ENCODE data around the gene VSIG10. TPM values are rescaled to one million over a fixed set of nuclear protein-coding genes. Genes with fewer than 3 reads are reported as not detected.

VSIG10 gene
- total and polyA plus RNA-seq, 2 of the 13 experiments (the other 11 are each of a cell fraction or from before 2014, with no cell fraction given): 25.6 to 42.5 TPM

DNA sequence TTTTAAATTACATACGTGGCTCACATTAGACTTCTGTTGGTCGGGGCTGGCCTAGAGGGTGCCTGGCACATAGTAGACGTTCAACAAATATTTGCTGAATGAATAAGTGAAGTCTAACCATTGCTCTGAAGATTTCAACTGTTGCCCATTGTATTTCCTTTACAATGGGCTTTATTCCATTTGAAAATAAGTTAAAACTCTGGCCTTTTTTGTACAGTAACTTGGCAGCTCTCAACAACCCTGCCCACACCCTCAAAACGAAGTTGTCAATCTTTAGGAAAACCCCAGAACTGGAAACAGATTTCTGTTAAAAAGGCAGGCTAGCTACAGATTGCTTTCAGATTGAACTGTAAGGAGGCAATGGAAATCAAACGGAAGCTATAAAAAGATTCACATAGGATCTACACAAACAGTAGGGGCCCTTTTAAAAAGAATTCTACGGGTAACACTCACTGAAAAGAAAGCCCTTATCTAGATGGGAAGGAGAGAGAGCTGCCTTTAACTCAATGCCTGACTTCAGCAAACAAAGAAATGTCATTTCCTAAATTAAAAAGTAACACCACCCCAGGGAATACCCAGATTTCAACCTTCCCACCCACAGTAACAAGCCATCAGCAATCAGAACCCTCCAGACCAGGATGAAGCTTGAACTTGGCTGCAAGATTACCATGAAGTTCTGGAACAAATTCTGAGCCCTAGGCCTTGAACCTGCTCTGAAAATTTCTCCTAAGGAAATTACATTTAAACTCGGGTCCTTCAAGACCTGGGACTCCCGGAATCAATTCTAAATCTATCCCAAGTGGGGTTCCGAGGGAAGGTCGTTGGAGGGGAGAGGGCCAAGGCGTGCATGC, 44.2 kb downstream of the VSIG10 start (continued):
- TF ChIP-seq RBFOX2 (IDR thresholded peaks at IDR 0.05; ENCODE audit: low read depth, low read length): 0 out of 2 replicates have a peak, but pooled peaks have one; percentile 28
- TF ChIP-seq ZNF205 (CRISPR knock-in tag; IDR thresholded peaks at IDR 0.05): peak; percentile 86
- TF ChIP-seq FOSL2 (CRISPR knock-in tag; IDR thresholded peaks at IDR 0.05): peak; percentile 56

DNA sequence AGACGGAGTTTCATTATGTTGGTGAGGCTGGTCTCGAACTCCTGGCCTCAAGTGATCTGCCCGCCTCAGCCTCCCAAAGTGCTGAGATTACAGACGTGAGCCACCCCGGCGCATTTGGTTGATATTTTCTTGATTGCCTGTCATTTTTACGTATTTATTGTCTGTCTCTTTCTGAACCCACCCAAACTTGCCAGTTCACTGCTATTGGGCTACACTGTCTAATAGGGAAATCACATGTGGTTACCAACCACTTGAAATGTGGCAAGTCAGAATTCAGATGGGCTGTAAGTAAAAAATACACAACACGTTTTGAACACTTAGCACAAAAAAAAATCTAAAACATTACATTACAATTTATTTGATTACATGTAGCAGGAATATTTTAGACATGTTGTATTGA, 44.9 kb downstream of the VSIG10 start:
- FAIRE-seq (no peak), ATAC-seq (no peak), DNase-seq (ENCODE audit: low spot score) (no peak)
- Histone ChIP-seq H3K4me1 (ENCODE audit: insufficient read depth, low read length) (peaks cover 71% of the 10 kb centered on the region), H3K27me3 (ENCODE audit: control insufficient read depth in 1 of 2, insufficient read depth in 2 of 2, low read length in 2 of 2) (no peaks in the 10 kb centered on the region; a peak in 1 of 5 replicates), H4K20me1 (ENCODE audit: insufficient read depth, low read length) (no peaks in the 10 kb centered on the region), H3K9me3 (ENCODE audit: low read length) (no peaks in the 10 kb centered on the region), H3K27ac (ENCODE audit: extremely low read length, insufficient read depth, low read length) (no peak overlapping the region), H2AFZ (ENCODE audit: low read length) (no peak overlapping the region), H3K9ac (ENCODE audit: insufficient read depth, low read depth, low read length) (no peak overlapping the region), H3K4me2 (ENCODE audit: low read depth, low read length) (no peak overlapping the region), H3K4me3 (replicated peaks in 1 of 3; ENCODE audit: insufficient read depth in 1 of 3, low read depth in 2 of 3, low read length in 3 of 3) (no peak overlapping the region), H3K36me3 (replicated peaks in 1 of 2; ENCODE audit: control insufficient read depth in 1 of 2, insufficient read depth in 2 of 2, low read length in 2 of 2) (no peaks in the 10 kb centered on the region), H3K79me2 (ENCODE audit: insufficient read depth, low read length) (peaks cover 18% of the 10 kb centered on the region)
- ChIA-PET POLR2A (no interaction called here), CTCF (ENCODE audit: low intra/inter-chr PET ratio, low total read pairs) (no interaction called here)
- 95% methylated on average over 8 of the region's 8 CpGs for WGBS (ENCODE audit: low lambda C conversion rate)
- intact Hi-C loops (cut with micrococcal nuclease; ENCODE audit: unreplicated experiment): no loop called here
- no TSS peak for BruUV-seq (replicated peaks)
- in situ Hi-C loops (cut with HindIII; ENCODE audit: extremely low pct_ligation_motif_present, low pct_unique_long_range_greater_than_20kb): no loop called here
- TF ChIP-seq KDM1A (CRISPR knock-in tag; IDR thresholded peaks at IDR 0.05): no peak
- TF ChIP-seq POLR2G (IDR thresholded peaks at IDR 0.05; ENCODE audit: low read depth, low read length): no peak
- no peak for TF ChIP-seq ZNF317 (CRISPR knock-in tag; IDR thresholded peaks at IDR 0.05)
- no peak for TF ChIP-seq XBP1 (CRISPR knock-in tag; IDR thresholded peaks at IDR 0.05)
- no peak for TF ChIP-seq RCOR2 (CRISPR knock-in tag; IDR thresholded peaks at IDR 0.05)
- TF ChIP-seq GTF3A (CRISPR knock-in tag; conservative IDR thresholded peaks at IDR 0.05): no peak
- TF ChIP-seq MBD4 (IDR thresholded peaks at IDR 0.05; ENCODE audit: borderline replicate concordance, low read length): no peak
- TF ChIP-seq ZNF446 (CRISPR knock-in tag; IDR thresholded peaks at IDR 0.05): no peak
- no peak for TF ChIP-seq ZNF577 (CRISPR knock-in tag; IDR thresholded peaks at IDR 0.05; ENCODE audit: borderline replicate concordance, low read depth)
- TF ChIP-seq, protein P1, sequence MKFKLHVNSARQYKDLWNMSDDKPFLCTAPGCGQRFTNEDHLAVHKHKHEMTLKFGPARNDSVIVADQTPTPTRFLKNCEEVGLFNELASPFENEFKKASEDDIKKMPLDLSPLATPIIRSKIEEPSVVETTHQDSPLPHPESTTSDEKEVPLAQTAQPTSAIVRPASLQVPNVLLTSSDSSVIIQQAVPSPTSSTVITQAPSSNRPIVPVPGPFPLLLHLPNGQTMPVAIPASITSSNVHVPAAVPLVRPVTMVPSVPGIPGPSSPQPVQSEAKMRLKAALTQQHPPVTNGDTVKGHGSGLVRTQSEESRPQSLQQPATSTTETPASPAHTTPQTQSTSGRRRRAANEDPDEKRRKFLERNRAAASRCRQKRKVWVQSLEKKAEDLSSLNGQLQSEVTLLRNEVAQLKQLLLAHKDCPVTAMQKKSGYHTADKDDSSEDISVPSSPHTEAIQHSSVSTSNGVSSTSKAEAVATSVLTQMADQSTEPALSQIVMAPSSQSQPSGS (CRISPR knock-in tag; IDR thresholded peaks at IDR 0.05): no peak
- TF ChIP-seq SALL2 (CRISPR knock-in tag; IDR thresholded peaks at IDR 0.05): no peak
- TF ChIP-seq, protein P2, sequence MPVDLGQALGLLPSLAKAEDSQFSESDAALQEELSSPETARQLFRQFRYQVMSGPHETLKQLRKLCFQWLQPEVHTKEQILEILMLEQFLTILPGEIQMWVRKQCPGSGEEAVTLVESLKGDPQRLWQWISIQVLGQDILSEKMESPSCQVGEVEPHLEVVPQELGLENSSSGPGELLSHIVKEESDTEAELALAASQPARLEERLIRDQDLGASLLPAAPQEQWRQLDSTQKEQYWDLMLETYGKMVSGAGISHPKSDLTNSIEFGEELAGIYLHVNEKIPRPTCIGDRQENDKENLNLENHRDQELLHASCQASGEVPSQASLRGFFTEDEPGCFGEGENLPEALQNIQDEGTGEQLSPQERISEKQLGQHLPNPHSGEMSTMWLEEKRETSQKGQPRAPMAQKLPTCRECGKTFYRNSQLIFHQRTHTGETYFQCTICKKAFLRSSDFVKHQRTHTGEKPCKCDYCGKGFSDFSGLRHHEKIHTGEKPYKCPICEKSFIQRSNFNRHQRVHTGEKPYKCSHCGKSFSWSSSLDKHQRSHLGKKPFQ (CRISPR knock-in tag; IDR thresholded peaks at IDR 0.05; ENCODE audit: insufficient replicate concordance): no peak
- TF ChIP-seq SMAD3 (CRISPR knock-in tag; IDR thresholded peaks at IDR 0.05): no peak
